Anterior cingulate cortex (tissue), 58 donors: ENCODE data around the gene PASK.

ENCODE experiments used
- DNase-seq, 58 donors: peaks; one replicate each; lab custom pipeline; 2025; lab: John Stamatoyannopoulos, UW

PASK gene

DNA sequence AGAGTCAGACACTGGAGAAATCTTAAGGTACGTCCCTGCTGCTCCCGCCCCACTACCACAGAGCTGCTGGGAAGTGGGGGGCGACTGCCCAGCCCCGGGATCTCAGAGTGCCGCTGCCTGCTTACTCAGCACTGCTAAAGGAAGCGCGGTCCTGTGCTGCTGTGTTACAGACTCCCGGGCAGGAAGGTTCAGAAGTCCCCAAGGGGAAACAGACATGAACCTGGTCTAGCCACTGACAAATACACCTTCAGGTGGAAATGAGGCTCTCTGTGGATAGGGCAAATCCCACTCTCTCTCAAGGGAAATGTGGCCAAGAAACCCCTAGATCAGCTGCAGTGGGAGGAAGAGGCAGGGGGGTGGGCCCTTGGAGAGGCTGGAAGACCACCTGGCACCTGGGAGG is 60.9 kb downstream of the PASK start:
- DNase-seq, result no peak

DNA sequence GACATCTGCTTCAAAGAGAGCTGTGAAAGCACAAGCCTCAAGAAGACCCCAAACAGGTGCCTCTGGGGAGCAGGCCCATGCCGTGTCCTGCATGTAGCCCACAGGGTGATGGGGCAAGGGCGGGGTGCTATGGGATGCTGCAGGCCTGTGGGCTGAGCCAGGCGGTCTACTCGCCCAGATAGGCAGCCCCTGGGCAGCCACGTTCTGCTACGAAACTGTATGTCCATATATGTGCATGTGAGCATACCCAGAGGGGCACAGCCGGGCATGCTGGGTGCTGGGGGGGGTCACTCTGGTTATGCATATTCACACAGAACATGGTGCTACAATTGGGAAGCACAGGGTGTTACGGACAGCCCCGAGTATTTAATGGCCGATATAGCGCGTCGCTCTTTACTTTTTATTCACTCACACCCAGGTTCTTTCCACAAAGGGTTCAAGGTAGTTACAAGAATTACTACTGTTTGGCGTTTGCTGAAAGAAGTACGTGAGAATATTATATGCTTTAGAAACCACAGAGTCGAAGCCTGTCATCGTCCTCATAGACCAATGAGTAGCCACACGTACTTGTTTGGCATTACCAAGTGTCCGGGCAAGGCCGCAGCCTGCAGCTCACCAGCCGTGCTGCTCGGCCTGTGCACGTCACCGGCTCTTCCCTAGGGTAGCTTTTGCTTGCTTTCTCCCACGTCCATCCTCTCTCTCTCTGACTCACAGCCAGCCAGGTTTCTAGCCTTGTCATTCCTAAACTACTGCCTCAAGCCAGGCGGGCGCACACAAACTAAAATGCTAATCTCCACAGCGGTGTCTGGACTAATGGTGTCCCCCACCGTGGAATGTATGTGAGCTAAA is 61.6 kb downstream of the PASK start:
- DNase-seq, result peak in 2 of 58 donors; percentile 14 to 31

DNA sequence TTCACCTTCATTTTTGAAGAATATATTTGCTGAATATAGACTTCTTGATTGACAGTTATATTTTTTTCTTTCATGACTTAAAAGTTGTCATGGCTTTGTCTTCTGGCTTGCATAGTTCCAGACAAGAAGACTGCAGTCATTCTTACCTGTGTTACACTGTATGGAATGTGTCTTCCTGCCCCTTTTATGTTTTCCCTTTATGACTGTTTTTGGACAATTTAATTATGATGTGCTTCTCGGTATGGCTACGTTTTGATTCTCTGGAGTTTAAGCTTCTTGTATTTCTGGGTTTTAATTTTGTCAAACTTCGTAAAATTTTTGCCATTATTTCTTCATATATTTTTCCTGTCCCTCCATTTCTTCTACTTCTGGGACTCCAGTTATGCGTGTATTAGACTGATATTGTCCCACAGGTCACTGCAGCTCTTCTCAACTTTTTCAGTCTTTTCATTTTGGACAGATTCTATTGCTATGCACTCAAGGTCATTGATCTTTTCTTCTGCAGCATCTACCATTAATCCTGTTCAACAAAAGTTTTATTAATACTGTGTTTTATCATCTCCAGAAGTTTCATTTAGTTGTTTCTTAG is 64.3 kb downstream of the PASK start:
- DNase-seq, result no peak

DNA sequence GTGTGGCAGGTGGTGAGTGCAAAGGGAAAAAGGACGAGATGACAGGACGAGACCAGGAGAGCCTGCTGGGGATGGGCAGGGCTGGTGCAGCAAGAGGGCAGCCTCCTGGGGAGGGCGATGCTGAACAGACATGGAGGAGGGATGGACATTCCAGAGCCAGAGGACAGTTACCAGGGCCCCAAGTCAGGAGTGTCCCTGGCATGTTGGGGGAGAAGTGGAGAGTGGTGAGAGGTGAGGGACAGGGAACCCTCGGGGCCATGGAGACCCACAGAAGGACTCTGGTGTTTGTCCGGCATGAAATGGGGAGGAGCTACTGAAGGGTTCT is 66.2 kb downstream of the PASK start:
- DNase-seq, result no peak

DNA sequence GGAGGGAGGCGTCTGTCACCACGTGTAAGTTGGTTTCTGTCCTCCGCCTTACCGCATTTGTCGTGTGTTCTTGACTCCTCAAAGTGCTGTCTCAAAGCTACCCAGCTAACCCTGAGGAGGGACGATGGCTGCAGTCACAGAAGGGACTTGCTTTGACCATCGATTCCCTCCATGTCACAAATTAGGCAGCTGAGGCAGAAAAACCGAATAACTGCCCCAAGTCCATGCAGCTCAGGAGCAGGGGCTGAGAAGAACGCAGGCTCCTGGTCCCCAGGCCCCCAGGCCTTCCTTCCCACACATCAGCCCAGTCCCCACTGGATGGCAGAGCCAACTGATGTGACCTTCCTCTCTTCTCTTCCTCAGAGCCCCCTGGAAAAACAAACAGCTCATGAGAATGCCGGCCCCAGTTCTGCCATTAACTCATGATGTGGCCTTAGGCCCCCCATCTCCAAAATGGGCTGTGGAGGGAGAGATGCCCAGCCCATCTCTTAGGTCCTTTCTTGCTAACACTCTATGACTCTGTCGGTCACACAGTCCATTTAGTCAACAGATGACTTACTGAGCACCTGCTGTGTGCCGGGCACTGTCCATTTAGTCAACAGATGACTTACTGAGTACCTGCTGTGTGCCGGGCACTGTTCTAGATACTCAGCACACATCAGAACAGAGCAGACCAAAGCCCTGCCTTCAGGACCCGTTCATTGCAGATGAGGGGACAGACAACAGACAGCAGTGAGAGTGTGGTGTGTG is 66.8 kb downstream of the PASK start:
- no peak for DNase-seq

DNA sequence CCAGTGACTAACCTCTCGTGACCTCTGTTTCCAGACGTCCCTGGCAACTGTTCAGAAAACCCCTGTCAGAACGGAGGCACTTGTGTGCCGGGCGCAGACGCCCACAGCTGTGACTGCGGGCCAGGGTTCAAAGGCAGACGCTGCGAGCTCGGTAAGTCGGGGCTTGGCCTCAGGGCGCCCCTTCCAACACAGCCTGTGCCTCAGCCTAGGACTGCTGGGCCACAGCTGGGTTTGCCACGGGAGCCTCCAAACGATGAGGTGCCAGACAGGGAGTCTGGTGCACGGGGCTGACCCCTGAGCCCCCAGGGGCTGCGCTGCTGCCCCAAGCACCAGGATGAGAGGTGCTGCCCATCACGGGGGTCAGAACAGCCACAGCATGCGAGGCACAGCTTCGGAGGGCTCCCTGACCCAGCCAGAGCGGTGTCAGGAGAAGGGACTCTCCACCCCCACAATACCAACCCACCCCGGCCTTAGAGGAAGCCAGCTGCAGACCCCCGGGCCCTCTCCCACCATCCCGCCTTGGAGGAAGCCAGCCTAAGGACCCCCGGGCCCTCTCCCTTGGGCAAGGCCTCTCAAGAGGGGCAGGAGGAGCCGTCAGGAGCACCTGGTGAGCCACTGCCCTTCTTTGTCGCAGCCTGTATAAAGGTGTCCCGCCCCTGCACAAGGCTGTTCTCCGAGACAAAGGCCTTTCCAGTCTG is 67.5 kb downstream of the PASK start:
- DNase-seq, result no peak

DNA sequence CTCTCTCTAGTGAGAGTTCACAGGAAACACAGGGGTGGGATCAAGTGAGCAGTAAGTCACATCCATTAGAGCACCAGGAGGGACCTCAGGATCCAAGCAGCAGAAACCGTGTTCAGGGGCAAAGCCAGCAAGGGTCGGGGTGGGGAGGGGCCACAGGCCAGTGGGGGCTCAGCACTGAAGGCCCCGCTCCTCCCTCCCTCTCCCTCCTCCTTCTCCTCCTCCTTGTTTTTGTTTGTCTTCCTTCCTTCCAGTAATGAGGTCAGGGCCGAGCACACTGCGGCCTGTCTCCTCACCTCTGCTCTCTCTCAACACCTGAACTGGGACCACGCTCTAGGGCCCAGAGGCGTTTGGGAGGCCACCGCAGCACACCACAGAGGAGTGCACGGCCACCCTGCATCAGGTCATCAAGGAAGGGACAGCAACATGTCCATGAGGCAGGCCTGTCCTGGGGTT is 68.1 kb downstream of the PASK start:
- DNase-seq, result no peak

DNA sequence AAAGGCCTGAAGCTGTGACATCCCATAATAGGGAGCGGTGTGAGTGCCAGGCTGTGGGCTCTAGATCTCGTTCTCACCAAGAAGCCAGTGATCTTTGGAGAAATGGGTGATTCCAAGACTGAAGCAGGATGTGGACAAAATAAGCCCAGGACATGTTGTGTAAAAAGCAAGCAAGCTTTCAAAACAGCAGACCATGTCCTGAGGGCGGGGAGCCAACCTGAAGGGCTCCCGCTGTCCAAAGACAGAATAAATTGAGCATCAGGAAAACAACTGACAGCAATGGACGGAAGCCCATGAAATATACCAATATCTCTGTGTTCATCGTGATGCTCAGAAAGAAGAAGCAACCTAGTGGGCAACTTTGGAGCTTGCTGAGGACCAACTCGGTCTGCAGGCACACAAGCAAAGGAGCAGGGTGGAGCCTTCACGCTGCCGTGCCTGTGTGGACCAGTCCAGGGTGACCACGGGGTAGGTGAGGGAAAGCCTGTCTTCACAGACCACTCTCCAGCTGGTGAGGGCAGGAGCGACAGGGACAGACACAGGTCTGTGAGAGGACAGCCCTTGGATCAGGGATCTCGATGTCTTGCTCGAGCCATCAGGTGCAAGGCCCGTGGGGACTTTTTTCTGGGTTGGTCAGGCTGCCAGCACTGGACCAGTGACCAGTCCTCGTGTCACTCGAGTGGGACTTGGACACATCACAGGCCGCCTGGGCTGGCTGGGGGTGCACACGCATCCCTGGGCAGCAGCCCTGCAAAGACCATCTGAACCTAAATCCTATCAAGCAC is 68.7 kb downstream of the PASK start:
- no peak for DNase-seq

DNA sequence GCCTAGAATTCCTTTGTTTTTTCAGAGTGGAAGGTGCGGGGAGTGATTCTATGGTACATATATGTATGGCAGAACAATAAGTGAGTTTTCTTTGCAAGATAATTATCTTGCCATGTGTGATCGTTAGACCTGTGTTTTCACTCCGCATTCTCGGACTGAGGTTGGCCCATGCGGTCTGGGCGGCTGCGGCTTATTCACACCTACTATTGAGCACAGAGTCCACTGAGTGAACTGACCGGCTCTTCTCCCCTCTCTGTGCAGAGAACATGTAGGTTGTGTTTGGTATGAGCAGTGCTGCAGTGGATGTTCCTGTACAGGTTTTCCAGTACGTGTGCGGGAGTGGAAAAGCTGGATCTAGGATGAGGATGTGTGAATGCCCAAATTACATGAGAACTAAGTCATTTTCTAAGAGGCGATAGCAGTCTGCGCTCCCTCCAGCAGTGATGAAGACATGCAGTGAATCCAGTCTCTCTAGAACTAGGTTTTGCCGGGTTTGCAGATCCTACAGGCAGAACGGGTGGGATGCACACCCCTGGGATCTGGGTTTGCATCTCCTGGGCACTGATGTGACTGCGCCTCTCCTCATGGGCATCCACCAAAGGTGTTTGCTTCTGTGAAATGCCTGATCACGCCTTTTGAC is 74.3 kb downstream of the PASK start:
- no peak for DNase-seq

DNA sequence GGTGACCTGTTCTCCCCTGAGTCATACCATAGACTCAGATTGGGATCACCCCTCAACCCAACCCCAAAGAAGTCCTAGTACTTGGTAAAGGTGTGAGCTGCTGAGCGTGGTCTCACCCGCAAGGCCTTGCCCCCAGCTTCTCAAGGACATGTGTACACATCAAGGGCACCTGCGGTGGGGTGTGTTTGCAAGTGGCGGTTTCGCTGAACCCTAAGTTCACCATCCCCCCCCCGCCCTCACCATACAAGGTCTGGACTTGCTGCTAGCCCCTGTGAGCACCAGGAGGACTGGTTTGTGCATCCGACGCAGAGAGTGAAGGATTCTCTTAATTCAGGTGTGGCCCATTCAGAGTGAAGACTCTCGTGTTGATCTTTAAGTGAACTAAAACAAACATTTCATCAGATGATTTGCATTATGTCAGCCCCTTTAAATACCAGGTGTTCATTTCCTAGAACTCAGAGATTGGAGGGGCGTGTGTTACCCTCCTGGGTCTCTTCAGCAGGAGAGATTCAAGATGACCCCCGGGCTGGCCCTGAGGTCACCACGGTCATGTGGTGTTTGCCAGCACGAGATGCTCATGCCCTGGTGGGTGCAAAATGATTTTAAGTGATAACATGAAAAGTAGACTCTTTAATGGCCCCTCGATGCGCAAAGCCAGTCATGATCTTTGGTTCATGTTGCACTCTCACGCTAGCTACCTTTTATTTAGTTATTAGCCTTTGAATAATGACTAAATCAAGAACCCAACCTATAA is 75.0 kb downstream of the PASK start:
- no peak for DNase-seq

DNA sequence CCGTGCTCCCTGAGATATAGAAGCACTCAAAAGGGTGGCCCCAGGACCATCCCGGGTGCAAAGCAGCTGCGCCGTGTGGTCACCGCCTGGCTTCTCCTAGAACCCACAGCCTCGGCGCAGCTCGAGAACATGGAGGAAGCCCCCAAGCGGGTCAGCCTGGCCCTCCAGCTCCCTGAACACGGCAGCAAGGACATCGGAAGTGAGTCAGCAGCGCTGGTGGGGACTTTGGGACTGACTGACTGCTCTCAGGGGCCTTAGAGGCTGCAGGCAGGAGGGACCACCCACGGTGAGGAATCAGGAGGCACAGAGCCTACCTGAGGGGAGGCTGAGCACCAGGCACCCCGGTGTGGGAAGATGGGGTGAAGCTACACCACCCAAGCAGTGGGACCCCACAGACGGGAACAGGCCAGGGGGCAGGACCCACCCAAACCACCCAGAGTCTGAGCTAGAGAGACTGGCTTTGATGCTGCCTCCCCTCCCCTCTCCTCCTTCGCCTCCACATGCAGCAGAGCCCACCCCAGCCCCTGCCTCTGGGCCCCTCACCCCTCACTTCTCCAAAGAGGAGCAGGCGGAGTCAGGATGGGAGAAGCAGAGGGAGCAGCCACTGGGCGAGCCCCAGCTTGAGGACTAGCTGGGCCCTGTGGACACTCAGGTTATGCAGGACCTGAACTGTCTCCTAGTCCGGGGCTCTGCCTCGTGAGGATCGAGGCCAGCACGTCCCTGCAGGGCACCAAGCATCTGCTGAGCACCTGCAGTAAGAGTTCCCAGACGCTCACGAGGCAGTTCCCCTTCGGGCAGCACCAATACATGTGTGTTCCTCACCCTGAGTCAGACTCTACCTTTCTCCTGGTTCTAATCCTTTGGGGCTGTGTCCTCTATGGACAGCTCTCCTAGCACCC is 75.9 kb downstream of the PASK start:
- no peak for DNase-seq

DNA sequence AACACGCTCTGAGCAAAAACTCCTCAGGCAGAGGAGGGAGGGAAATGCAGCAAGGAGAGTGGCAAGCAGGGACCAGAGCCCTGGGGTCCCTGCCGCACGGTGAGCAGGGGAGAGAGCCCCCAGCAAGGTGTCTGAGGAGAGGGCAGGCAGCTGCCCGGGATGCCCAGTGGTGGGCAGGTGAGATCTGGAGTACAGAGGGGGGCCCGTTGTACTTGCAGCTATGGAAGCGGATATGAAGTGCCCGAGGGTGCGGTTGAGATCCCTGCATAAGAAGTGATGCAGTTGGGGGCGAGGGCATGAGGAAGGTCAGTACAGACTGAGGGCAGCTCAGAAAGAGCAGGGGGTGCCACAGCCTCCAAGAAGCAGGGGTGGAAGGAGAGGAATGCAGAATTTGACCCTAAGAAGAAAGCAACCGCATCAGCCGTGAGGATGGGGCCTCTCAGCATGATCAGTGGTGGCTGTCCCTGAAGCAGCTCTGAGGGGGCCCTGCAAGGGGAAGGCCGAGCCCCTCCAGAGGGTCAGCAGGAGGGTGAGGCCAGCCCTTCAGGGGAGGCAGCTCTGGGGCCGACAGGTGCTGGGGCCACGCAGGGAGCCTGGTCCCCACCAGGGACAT is 76.6 kb downstream of the PASK start:
- DNase-seq, result no peak

DNA sequence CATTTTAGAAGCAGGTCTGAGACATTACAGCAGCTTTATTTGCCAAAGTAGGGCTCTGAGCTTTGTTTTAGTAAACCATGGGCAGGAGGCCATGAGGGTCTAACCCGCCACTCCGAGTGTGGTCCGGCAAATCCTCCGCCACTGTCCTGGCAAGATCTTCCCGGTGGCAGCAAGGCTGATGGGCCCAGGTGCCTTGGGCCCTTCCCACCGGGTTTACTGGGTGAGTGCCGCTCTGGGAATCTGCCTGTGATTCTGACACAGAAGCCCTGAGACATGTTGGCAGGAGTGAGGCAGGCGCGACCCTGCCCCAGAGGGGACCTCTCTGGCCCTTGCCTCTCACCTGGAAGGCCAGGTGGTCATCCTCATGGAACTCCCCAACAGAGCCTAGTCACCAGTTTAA is 77.1 kb downstream of the PASK start:
- DNase-seq, result no peak

DNA sequence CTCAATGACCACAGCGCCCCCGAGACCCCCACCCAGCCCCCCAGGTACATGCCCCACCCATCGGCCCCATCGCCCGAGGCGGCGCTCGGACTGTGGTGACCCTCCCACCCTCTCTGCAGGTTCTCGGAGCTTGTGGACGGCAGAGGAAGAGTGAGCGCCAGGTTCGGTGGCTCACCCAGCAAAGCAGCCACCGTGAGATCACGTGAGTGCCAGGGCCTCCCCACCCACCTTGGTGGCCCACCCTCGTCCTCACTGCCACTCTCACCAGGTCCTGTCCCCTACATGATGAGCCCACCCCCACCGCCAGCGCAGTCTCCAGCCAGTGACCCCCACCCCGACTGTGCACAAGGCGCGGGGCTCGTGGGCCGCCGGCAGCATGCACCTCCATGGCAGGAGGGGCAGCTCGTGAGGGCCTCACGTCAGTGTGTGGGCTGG is 77.6 kb downstream of the PASK start:
- DNase-seq, result no peak

DNA sequence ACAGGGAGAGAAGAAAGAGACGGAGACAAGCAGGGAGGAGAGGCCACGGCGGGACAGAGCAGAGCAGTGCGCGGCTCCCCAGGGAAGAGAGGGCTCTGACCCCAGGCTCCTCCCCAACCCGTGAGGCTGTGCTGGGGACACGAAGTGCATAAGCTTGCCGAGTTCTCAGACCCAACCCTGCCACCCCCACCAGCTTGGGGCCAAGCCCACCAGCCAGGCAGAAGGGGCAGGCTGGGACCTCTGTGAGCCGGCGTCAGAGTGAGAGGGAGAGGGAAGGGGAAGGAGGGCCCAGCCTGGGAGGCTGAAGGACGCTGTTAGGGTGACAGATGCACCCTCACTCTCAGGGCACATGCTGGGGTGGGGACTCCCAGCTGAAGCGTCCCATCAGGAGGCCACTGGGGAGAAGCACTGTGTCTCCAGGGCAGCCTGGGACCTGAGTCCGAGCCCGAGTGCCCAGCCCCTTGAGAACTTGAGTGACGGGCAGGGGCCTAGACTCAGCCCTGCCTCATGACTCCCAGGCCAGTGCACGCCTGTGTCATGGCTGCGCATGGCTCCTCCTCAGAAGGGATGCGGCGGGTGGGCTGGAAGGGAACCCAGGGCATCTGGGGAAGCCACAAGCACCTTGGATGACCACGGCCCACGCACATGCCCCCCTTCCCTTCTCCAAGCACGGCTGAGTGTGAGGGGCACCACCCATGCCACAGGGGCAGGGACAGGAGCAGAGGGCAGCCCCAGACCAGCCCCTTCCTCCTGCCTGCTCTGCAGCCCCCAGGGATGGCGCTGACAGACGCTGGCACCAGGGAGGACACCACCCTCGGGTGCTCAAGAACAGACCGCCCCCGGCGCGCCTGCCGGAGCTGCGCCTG is 78.2 kb downstream of the PASK start:
- no peak for DNase-seq

DNA sequence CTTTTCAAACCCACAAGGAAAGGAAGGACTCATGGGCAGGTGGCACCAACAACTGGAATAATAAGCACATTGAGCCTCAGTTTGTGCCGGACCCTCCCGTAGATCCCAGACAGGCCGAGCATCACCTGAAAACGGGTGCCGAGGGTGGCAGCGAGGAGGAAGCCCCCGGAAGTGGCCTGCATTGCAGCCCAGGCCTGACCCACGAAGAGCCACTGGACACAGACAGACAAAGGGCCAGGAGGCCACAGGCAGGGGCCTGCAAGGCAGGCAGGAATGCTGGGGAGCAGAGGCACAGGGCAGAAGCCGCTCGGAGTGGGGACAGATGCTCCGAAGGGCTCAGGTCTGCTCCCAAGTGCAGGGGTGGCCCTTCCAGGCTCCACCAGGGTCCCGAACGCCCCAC is 78.9 kb downstream of the PASK start:
- DNase-seq, result no peak
